Activated T-cell treated with anti-CD3 and anti-CD28 coated beads, Interleukin-2, amount 50 U/mL, for 72 hours (primary cell): ENCODE measurements around the gene ACTMAP. TPM values are rescaled to one million over a fixed set of nuclear protein-coding genes. Genes with fewer than 3 reads are reported as not detected.

Experiments used
- total RNA-seq, 2 donors: library from RNA; stranded (reverse); gene quantifications; one replicate each; pipeline ENCODE4 v1.2.3, GENCODE V29; 2022

The ACTMAP gene
- total RNA-seq, 2 donors from 2014 or later: 32.8 to 45.1 TPM

Other genes with a start within 250 kb of the ACTMAP start
- 100 to 1,000 TPM; 145 to 152 TPM for gene SHKBP1, start 173.6 kb downstream of the ACTMAP start, total RNA-seq
- gene LTBP4, start 149.1 kb downstream of the ACTMAP start, total RNA-seq: 100 to 1,000 TPM; 164 to 195 TPM
- 10 to 100 TPM; 16.1 to 18.6 TPM for gene NUMBL, start 59.8 kb downstream of the ACTMAP start, total RNA-seq
- 10 to 100 TPM; 45.4 to 58.6 TPM for gene COQ8B, start 33.6 kb downstream of the ACTMAP start, total RNA-seq
- gene ITPKC, start 33.4 kb downstream of the ACTMAP start, total RNA-seq: 10 to 100 TPM; 14.4 to 15.1 TPM
- 100 to 1,000 TPM; 201 to 290 TPM for gene SNRPA, start 726 bp upstream of the ACTMAP start, total RNA-seq
- 1 to 10 TPM in 1 of 2 donors, under 1 TPM in 1; 0.97 to 1.1 TPM for gene MIA, start 25.0 kb upstream of the ACTMAP start, total RNA-seq
- gene RAB4B, start 27.8 kb upstream of the ACTMAP start, total RNA-seq: 10 to 100 TPM; 44.4 to 45.7 TPM
- 10 to 100 TPM; 90.5 to 91.8 TPM for gene EGLN2, start 48.7 kb upstream of the ACTMAP start, total RNA-seq
- not detected for gene CYP2A6, start 100.0 kb upstream of the ACTMAP start, total RNA-seq
- gene CYP2A7, start 131.8 kb upstream of the ACTMAP start, total RNA-seq: not detected
- not detected for gene CYP2B6, start 240.8 kb upstream of the ACTMAP start, total RNA-seq